CD4-positive, alpha-beta T cell (primary cell): ENCODE data around the gene PAMR1. TPM values are rescaled to one million over a fixed set of nuclear protein-coding genes. Genes with fewer than 3 reads are reported as not detected.
A peak's percentile ranks its signal among the peaks of the same experiment; 100 is the strongest.

ENCODE experiments used
- ATAC-seq: fragments of 200-7000 bp; cut with Tn5 transposase; one replicate; pipeline ENCODE4 v1.10.0; 2022; ENCODE audit warnings: mild to moderate bottlenecking; ENCODE audit not compliant: poor library complexity
- CTCF ChIA-PET: fragments of 350-600 bp; sonication (Branson Sonifier 250); formaldehyde crosslinking; loops from one replicate; lab custom pipeline; 2021; ENCODE audit warnings: antibody characterized with exemption, inconsistent platforms; lab: Charles Lee
- POLR2A ChIA-PET: fragments of 350-600 bp; sonication (Branson Sonifier 250); formaldehyde crosslinking; loops from one replicate; lab custom pipeline; 2021; ENCODE audit warnings: antibody characterized with exemption, inconsistent platforms; lab: Charles Lee
- DNase-seq, 14 experiments: peaks; one replicate each; pipeline ENCODE4 v3.0.0-alpha.2; 2013 to 2020; ENCODE audit warnings: mixed read lengths in 2 of 14
- H3K27ac ChIP-seq, 2 donors: one replicate each; pipeline versions ENCODE4 v1.5.1 to v1.7.0; 2013; ENCODE audit warnings: low read length in 2 of 2, low read depth in 1 of 2, mild to moderate bottlenecking in 1 of 2
- H3K27me3 ChIP-seq, 2 experiments: 1 replicate in 1 of 2; 2 replicates in 1 of 2; pipeline versions ENCODE4 v1.6.1 to v1.7.0; 2013; ENCODE audit warnings: low read length in 2 of 2, control low read depth in 1 of 2, mild to moderate bottlenecking in 1 of 2, moderate library complexity in 1 of 2; ENCODE audit not compliant: insufficient read depth in 2 of 2, control insufficient read depth in 1 of 2
- H3K36me3 ChIP-seq: one replicate; pipeline ENCODE4 v1.6.1; 2013; ENCODE audit warnings: low read length, control low read depth; ENCODE audit not compliant: insufficient read depth
- H3K4me1 ChIP-seq: one replicate; pipeline ENCODE4 v1.6.1; 2013; ENCODE audit warnings: low read length, control low read depth; ENCODE audit not compliant: insufficient read depth
- H3K4me3 ChIP-seq: one replicate; pipeline ENCODE4 v1.5.1; 2013; ENCODE audit warnings: mild to moderate bottlenecking, low read length, moderate library complexity
- H3K9me3 ChIP-seq, 2 experiments: 1 replicate in 1 of 2; 2 replicates in 1 of 2; pipeline versions ENCODE4 v1.6.1 to v1.7.0; 2013; ENCODE audit warnings: low read length in 2 of 2, mild to moderate bottlenecking in 2 of 2, control low read depth in 1 of 2, moderate library complexity in 1 of 2; ENCODE audit not compliant: control insufficient read depth in 1 of 2, insufficient read depth in 1 of 2
- H3K27ac Mint-ChIP-seq: one replicate; pipeline ENCODE4 v1.8.0; 2020; ENCODE audit warnings: mixed read lengths
- H3K27me3 Mint-ChIP-seq: one replicate; pipeline ENCODE4 v1.8.0; 2021; ENCODE audit warnings: mixed read lengths
- H3K36me3 Mint-ChIP-seq: one replicate; pipeline ENCODE4 v1.8.0; 2021; ENCODE audit warnings: low read depth, mixed read lengths
- H3K4me1 Mint-ChIP-seq: one replicate; pipeline ENCODE4 v1.8.0; 2021; ENCODE audit warnings: low read depth, mixed read lengths
- H3K4me3 Mint-ChIP-seq: one replicate; pipeline ENCODE4 v1.8.0; 2020; ENCODE audit warnings: mild to moderate bottlenecking, mixed read lengths
- H3K9me3 Mint-ChIP-seq: one replicate; pipeline ENCODE4 v1.8.0; 2020; ENCODE audit warnings: mixed read lengths
- intact Hi-C, 2 experiments: fragments of 100-400 bp; cut with DNase I in 1 of 2; cut with micrococcal nuclease in 1 of 2; formaldehyde crosslinking; loops; one replicate each; pipeline versions ENCODE4 v1.15.1 to v1.9.0; 2023 to 2025; cut with DNase I, micrococcal nuclease
- total RNA-seq, 174 experiments: library from RNA in 2 of 174; stranded (reverse) in 2 of 174; gene quantifications; one replicate each; pipeline ENCODE4 v1.2.3 and lab custom pipeline; 2021 to 2026
- TF ChIP-seq, protein P1 (sequence below): fragments of 200-600 bp; IDR thresholded peaks from one replicate; pipeline ENCODE4 v1.8.0; 2022; ENCODE audit warnings: antibody characterized with exemption, mild to moderate bottlenecking

The PAMR1 gene
- total RNA-seq, 2 experiments from 2014 or later, result not detected

DNA sequence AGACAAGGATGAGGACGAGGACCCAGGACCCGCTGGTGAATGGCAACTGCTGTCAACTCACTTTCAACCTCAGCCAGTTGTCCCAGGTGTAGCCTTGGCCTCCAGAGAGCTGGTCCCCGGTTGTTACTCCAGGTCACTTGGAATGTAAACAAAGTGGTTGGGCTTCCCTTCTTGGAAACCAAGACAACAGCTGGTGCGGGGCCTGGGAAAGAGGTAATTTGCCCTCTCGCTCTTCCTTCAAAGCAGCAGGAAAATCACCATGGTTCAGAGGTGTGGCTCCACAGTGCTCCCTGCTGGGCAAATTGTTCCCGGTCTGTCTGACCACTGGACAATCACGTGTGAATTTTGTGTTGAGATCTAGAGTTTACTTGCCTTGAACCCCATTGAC, 121.0 kb downstream of the PAMR1 start:
- ChIA-PET POLR2A (interaction anchor here (0.6 kb wide), 1 partner anchor 273 kb away, joined by 4 read pairs; no protein-coding TSS in a partner anchor), CTCF (no interaction called here)
- Mint-ChIP-seq H3K27ac (no peak overlapping the region), H3K36me3 (no peaks in the 10 kb centered on the region), H3K4me1 (no peaks in the 10 kb centered on the region), H3K9me3 (no peaks in the 10 kb centered on the region), H3K4me3 (no peak overlapping the region), H3K27me3 (peaks cover 5% of the 10 kb centered on the region)
- TF ChIP-seq, protein P1, sequence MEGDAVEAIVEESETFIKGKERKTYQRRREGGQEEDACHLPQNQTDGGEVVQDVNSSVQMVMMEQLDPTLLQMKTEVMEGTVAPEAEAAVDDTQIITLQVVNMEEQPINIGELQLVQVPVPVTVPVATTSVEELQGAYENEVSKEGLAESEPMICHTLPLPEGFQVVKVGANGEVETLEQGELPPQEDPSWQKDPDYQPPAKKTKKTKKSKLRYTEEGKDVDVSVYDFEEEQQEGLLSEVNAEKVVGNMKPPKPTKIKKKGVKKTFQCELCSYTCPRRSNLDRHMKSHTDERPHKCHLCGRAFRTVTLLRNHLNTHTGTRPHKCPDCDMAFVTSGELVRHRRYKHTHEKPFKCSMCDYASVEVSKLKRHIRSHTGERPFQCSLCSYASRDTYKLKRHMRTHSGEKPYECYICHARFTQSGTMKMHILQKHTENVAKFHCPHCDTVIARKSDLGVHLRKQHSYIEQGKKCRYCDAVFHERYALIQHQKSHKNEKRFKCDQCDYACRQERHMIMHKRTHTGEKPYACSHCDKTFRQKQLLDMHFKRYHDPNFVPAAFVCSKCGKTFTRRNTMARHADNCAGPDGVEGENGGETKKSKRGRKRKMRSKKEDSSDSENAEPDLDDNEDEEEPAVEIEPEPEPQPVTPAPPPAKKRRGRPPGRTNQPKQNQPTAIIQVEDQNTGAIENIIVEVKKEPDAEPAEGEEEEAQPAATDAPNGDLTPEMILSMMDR, result peak; percentile 34
- H3K4me3 ChIP-seq, result no peak overlapping the region
- no peaks in the 10 kb centered on the region for H3K36me3 ChIP-seq
- H3K27ac ChIP-seq, result no peak overlapping the region
- peaks cover 0 to 5% of the 10 kb centered on the region in 2 experiments for H3K27me3 ChIP-seq
- DNase-seq, result peak in 3 of 14 experiments; percentile 36 to 41 (median 39)
- H3K9me3 ChIP-seq, result no peaks in the 10 kb centered on the region
- intact Hi-C loops, result no loop called here
- no peaks in the 10 kb centered on the region for H3K4me1 ChIP-seq
- no peak for ATAC-seq

DNA sequence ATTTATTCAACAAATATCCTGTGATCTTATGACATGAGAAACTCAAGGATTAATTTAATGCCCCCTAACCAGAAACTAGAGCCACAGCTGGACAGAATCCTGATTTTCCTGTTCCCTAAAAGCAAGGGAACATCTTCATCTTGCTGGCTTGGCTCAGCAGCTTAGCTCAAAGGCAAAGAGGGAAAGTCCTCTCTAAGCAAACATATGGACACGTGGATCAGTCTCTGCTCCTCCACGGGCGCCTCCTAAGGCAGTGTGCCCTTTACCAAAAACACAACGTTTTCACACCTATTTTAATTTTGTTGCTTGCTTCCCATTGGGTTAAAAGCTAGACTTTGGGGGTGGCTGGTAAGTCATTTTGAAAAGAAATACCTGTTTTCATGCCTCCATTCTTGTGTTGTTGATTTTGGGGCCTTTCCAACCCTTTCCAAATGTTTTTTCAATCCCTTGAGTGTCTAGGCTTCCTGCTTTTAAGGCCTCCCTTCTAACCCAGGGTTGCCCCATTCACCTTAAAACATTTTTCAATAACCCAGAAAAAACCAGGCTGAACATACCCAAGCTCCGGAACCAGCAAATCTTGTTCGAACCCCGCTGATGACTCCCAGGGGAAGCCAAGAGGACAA, 121.5 kb downstream of the PAMR1 start:
- Histone ChIP-seq H3K4me3 (no peak overlapping the region), H3K36me3 (no peaks in the 10 kb centered on the region), H3K9me3 (no peaks in the 10 kb centered on the region), H3K4me1 (no peaks in the 10 kb centered on the region), H3K27me3 (no peaks in the 10 kb centered on the region), H3K27ac (no peak overlapping the region)
- TF ChIP-seq, protein P1, result no peak
- DNase-seq (no peak), ATAC-seq (no peak)
- H3K4me3 Mint-ChIP-seq, result no peak overlapping the region
- no peaks in the 10 kb centered on the region for H3K36me3 Mint-ChIP-seq
- H3K27ac Mint-ChIP-seq, result no peak overlapping the region
- H3K4me1 Mint-ChIP-seq, result no peaks in the 10 kb centered on the region
- POLR2A ChIA-PET, result no interaction called here
- intact Hi-C loops, result no loop called here
- CTCF ChIA-PET, result no interaction called here
- peaks cover 5% of the 10 kb centered on the region for H3K27me3 Mint-ChIP-seq
- H3K9me3 Mint-ChIP-seq, result no peaks in the 10 kb centered on the region

DNA sequence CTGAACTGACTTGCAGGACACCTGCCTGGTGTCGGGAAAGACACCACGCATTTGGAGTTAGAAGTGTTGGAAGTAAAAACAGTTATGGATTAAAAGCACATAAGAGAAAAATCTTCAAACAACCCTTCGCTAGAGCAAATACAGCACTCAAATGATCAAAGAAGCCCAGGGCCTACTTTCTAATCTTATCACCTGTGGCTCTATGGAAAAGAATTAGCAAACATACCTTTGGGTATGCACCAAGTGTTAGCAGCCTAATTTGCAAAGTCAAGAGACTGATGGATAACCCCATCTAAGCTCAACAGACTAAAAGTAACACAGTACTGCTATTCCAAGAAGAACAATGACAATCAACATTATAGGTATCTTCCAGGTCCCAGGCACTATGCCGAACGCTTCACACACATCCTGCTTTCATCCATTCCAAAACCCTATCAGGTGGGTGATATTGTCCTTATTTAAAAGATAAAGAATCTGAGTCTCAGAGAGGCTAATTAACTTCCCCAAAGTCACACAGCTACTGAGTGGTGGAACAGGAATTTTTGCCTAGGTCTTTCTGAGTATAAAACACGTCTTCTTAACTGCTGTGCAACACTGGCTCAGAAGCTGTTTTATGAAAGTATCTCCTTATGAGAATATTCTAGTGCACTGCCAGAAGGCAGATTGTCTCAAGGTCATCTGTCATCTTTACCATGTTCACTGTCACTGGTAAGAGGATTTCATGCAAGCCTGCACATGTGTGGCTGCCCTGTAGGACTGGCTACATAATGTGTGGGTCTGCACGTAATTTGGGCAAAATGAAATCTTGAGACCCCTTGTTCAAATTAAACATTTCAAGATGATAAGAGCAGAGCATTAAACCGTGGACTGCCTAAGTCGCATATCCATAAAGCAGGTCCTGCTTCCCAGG, 122.4 kb downstream of the PAMR1 start:
- Histone ChIP-seq H3K27me3 (peaks cover 2 to 4% of the 10 kb centered on the region in 2 experiments), H3K36me3 (no peaks in the 10 kb centered on the region), H3K9me3 (no peaks in the 10 kb centered on the region), H3K4me3 (no peak overlapping the region), H3K27ac (no peak overlapping the region), H3K4me1 (no peaks in the 10 kb centered on the region)
- ChIA-PET POLR2A (no interaction called here), CTCF (no interaction called here)
- H3K27me3 Mint-ChIP-seq, result peaks cover 8% of the 10 kb centered on the region
- no peaks in the 10 kb centered on the region for H3K4me1 Mint-ChIP-seq
- H3K9me3 Mint-ChIP-seq, result no peaks in the 10 kb centered on the region
- TF ChIP-seq, protein P1, result no peak
- intact Hi-C loops, result no loop called here
- ATAC-seq (no peak), DNase-seq (no peak)
- no peak overlapping the region for H3K27ac Mint-ChIP-seq
- no peak overlapping the region for H3K4me3 Mint-ChIP-seq
- H3K36me3 Mint-ChIP-seq, result no peaks in the 10 kb centered on the region
